GM23248 (cell line): ENCODE measurements around the gene DIP2C.

Source experiments
- EZH2 ChIP-seq: fragments of 200-600 bp; sonication (generic); IDR thresholded peaks from 2 replicates; pipeline ENCODE4 v1.6.1; 2018; ENCODE audit warnings: antibody characterized with exemption, mild to moderate bottlenecking; ENCODE audit not compliant: insufficient read depth, poor library complexity, severe bottlenecking
- EZH2phosphoT487 ChIP-seq: fragments of 200-600 bp; sonication (generic); IDR thresholded peaks from 2 replicates; pipeline ENCODE4 v1.6.1; 2018; ENCODE audit warnings: antibody characterized with exemption, moderate library complexity, mild to moderate bottlenecking, low read depth; ENCODE audit not compliant: insufficient read depth

GRCh38 chr10:621981-622740, 67.3 kb downstream of the DIP2C start:
- TF ChIP-seq EZH2 (no peak), EZH2phosphoT487 (no peak)
